D721Med (cell line): ENCODE results near the gene IFITM2.

ENCODE experiments used
- DNase-seq: peaks from one replicate; pipeline ENCODE4 v3.0.0; 2011; ENCODE audit warnings: low spot score; ENCODE audit not compliant: insufficient read length
- FAIRE-seq: peaks from 2 replicates; lab custom pipeline; 2011; peaks lifted over from hg19 to GRCh38; lab: Jason Lieb, UNC
- CTCF ChIP-seq: IDR thresholded peaks from 2 replicates; pipeline ENCODE4 v1.5.1; 2012; ENCODE audit warnings: mild to moderate bottlenecking, control low read depth; ENCODE audit not compliant: insufficient read depth; ENCODE audit errors: missing control alignments

The IFITM2 gene

GRCh38 chr11:279040-279965, 28.3 kb upstream of the IFITM2 start:
- TF ChIP-seq CTCF = no peak
- no peak for FAIRE-seq
- no peak for DNase-seq

- DNase-seq (no peak), FAIRE-seq (no peak)
- TF ChIP-seq CTCF = no peak
Observed at GRCh38 chr11:279966-280705, 27.5 kb upstream of the IFITM2 start.

GRCh38 chr11:280706-281485, 26.7 kb upstream of the IFITM2 start:
- FAIRE-seq (no peak), DNase-seq (no peak)
- TF ChIP-seq CTCF = no peak

- no peak for TF ChIP-seq CTCF
- no peak for DNase-seq
- no peak for FAIRE-seq
Observed at GRCh38 chr11:281486-282161, 26.0 kb upstream of the IFITM2 start.

- TF ChIP-seq CTCF = no peak
- no peak for DNase-seq
- no peak for FAIRE-seq
Observed at GRCh38 chr11:282171-282570, 25.4 kb upstream of the IFITM2 start.

GRCh38 chr11:282630-283360, 24.8 kb upstream of the IFITM2 start:
- FAIRE-seq (no peak), DNase-seq (no peak)
- no peak for TF ChIP-seq CTCF
